Panc1 (cell line): ENCODE data around the gene RAP1GAP2. TPM values are rescaled to one million over a fixed set of nuclear protein-coding genes. Genes with fewer than 3 reads are reported as not detected.

Experiments
- ATAC-seq: fragments of 200-7000 bp; cut with Tn5 transposase; 2 replicates; pipeline ENCODE4 v1.9.1; 2020; ENCODE audit warnings: mild to moderate bottlenecking, moderate library complexity
- BruUV-seq: library from RNA; stranded (reverse); fragments of 400-500 nt; replicated peaks from 2 replicates; lab custom pipeline; 2021; lab: Mats Ljungman, UMichigan
- CTCF ChIA-PET: fragments of 300-600 bp; sonication (Branson Sonifier 250); formaldehyde crosslinking; loops from one replicate; lab custom pipeline; 2022; ENCODE audit warnings: antibody characterized with exemption; lab: Charles Lee
- POLR2A ChIA-PET: fragments of 300-600 bp; sonication (Branson Sonifier 250); formaldehyde crosslinking; loops from one replicate; lab custom pipeline; 2022; ENCODE audit warnings: antibody characterized with exemption; lab: Charles Lee
- DNase-seq: peaks from one replicate; pipeline ENCODE4 v3.0.0-alpha.2; 2010; ENCODE audit warnings: low read depth, low spot score
- H3K27ac ChIP-seq: 2 replicates; pipeline ENCODE4 v1.5.1; 2011; ENCODE audit warnings: mild to moderate bottlenecking, low read length, inconsistent platforms
- H3K27me3 ChIP-seq: fragments of 200-500 bp; sonication (Bioruptor generic); 2 replicates; pipeline ENCODE4 v1.6.0; 2014; ENCODE audit warnings: low read length, inconsistent platforms; ENCODE audit not compliant: control insufficient read depth, insufficient read depth
- H3K36me3 ChIP-seq: fragments of 200-500 bp; sonication (Bioruptor generic); 2 replicates; pipeline ENCODE4 v1.5.1; 2014; ENCODE audit warnings: inconsistent platforms, mild to moderate bottlenecking, low read length, moderate library complexity; ENCODE audit not compliant: control insufficient read depth, insufficient read depth
- H3K4me1 ChIP-seq: 2 replicates; pipeline ENCODE4 v1.5.1; 2011; ENCODE audit warnings: inconsistent platforms, mild to moderate bottlenecking, low read length, moderate library complexity; ENCODE audit not compliant: control insufficient read depth, insufficient read depth
- H3K4me3 ChIP-seq, 2 experiments: 2 replicates each; pipeline ENCODE4 v1.5.1; 2011 to 2012; ENCODE audit warnings: low read depth in 2 of 2, low read length in 2 of 2, mild to moderate bottlenecking in 2 of 2, inconsistent platforms in 1 of 2, moderate library complexity in 1 of 2
- H3K9me3 ChIP-seq: fragments of 200-500 bp; sonication (Bioruptor generic); 2 replicates; pipeline ENCODE4 v1.5.1; 2014; ENCODE audit warnings: low read depth, mild to moderate bottlenecking, inconsistent platforms, low read length, moderate library complexity; ENCODE audit not compliant: control insufficient read depth, insufficient read depth
- POLR2AphosphoS5 ChIP-seq: IDR thresholded peaks from 2 replicates; pipeline ENCODE4 v1.6.1; 2012; ENCODE audit warnings: mild to moderate bottlenecking, low read depth, low read length, moderate library complexity
- SIN3A ChIP-seq: IDR thresholded peaks from 2 replicates; pipeline ENCODE4 v1.6.1; 2012; ENCODE audit warnings: low read depth, mild to moderate bottlenecking, low read length, moderate library complexity, borderline replicate concordance; ENCODE audit not compliant: insufficient read depth
- TCF7L2 ChIP-seq: IDR thresholded peaks from 2 replicates; pipeline ENCODE4 v1.6.1; 2011; ENCODE audit warnings: mild to moderate bottlenecking, low read depth, low read length, inconsistent platforms
- in situ Hi-C: cut with HindIII; loops from 2 replicates; pipeline ENCODE4 v1.10.0; 2016; ENCODE audit warnings: low sequenced_read_pairs, low pct_unique_long_range_greater_than_20kb
- intact Hi-C: fragments of 100-400 bp; cut with micrococcal nuclease; formaldehyde crosslinking; loops from one replicate; pipeline ENCODE4 v1.10.0; 2022; ENCODE audit not compliant: unreplicated experiment
- total RNA-seq: library from RNA; stranded (reverse); gene quantifications from one replicate; pipeline ENCODE4 v1.2.1, GENCODE V29; 2021; ENCODE audit not compliant: unreplicated experiment
- TF ChIP-seq, protein P1 (sequence below), 2 experiments: IDR thresholded peaks; 2 replicates each; pipeline ENCODE4 v1.6.1; 2011 to 2012; ENCODE audit warnings: low read depth in 2 of 2, control low read depth in 1 of 2, low read length in 1 of 2, mild to moderate bottlenecking in 1 of 2, moderate library complexity in 1 of 2; ENCODE audit not compliant: insufficient read depth in 1 of 2
- TF ChIP-seq, protein P2 (sequence below): fragments of 450-650 bp; IDR thresholded peaks from 2 replicates; pipeline ENCODE4 v1.5.1; 2017; ENCODE audit warnings: mild to moderate bottlenecking

RAP1GAP2 gene
- total RNA-seq, 1 experiment from 2014 or later, result 10.0 TPM

DNA sequence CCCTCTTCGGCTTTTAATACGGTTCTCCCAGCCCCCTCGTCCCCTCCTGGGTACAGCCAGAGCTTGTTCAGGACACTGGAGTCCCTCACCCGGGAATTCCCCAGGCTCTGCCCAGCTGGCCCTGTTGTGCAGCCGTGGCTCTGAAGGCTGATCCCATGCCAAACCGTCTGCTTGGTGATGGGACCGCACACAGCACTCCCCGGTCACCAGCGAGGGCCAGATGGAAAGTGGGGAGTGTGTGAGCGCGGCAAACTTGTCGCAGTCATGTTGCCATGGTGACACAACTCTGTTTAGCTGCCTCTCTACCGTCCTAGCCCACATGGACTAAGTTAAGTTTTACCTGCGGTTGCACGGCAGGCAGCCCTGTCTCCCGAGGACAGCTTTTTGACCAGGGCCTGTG, 107.9 kb downstream of the RAP1GAP2 start:
- Histone ChIP-seq H3K9me3 (no peaks in the 10 kb centered on the region), H3K36me3 (no peaks in the 10 kb centered on the region), H3K27ac (no peak overlapping the region), H3K4me1 (no peaks in the 10 kb centered on the region), H3K27me3 (no peaks in the 10 kb centered on the region), H3K4me3 (no peak overlapping the region)
- intact Hi-C loops, result no loop called here
- BruUV-seq, result no TSS peak
- TF ChIP-seq, protein P1, sequence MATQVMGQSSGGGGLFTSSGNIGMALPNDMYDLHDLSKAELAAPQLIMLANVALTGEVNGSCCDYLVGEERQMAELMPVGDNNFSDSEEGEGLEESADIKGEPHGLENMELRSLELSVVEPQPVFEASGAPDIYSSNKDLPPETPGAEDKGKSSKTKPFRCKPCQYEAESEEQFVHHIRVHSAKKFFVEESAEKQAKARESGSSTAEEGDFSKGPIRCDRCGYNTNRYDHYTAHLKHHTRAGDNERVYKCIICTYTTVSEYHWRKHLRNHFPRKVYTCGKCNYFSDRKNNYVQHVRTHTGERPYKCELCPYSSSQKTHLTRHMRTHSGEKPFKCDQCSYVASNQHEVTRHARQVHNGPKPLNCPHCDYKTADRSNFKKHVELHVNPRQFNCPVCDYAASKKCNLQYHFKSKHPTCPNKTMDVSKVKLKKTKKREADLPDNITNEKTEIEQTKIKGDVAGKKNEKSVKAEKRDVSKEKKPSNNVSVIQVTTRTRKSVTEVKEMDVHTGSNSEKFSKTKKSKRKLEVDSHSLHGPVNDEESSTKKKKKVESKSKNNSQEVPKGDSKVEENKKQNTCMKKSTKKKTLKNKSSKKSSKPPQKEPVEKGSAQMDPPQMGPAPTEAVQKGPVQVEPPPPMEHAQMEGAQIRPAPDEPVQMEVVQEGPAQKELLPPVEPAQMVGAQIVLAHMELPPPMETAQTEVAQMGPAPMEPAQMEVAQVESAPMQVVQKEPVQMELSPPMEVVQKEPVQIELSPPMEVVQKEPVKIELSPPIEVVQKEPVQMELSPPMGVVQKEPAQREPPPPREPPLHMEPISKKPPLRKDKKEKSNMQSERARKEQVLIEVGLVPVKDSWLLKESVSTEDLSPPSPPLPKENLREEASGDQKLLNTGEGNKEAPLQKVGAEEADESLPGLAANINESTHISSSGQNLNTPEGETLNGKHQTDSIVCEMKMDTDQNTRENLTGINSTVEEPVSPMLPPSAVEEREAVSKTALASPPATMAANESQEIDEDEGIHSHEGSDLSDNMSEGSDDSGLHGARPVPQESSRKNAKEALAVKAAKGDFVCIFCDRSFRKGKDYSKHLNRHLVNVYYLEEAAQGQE (IDR thresholded peaks at IDR 0.05; ENCODE audit: insufficient read depth in 1 of 2, low read depth in 2 of 2, low read length in 1 of 2), result no peak
- TF ChIP-seq, protein P2, sequence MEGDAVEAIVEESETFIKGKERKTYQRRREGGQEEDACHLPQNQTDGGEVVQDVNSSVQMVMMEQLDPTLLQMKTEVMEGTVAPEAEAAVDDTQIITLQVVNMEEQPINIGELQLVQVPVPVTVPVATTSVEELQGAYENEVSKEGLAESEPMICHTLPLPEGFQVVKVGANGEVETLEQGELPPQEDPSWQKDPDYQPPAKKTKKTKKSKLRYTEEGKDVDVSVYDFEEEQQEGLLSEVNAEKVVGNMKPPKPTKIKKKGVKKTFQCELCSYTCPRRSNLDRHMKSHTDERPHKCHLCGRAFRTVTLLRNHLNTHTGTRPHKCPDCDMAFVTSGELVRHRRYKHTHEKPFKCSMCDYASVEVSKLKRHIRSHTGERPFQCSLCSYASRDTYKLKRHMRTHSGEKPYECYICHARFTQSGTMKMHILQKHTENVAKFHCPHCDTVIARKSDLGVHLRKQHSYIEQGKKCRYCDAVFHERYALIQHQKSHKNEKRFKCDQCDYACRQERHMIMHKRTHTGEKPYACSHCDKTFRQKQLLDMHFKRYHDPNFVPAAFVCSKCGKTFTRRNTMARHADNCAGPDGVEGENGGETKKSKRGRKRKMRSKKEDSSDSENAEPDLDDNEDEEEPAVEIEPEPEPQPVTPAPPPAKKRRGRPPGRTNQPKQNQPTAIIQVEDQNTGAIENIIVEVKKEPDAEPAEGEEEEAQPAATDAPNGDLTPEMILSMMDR, result no peak
- TF ChIP-seq SIN3A (no peak), TCF7L2 (no peak), POLR2AphosphoS5 (no peak)
- ATAC-seq (peak; percentile 34; the same call in 1 of the 2 replicates), DNase-seq (no peak)
- ChIA-PET POLR2A (no interaction called here), CTCF (interaction anchor here (0.8 kb wide), 1 partner anchor 111 kb away, joined by 3 read pairs; no protein-coding TSS in a partner anchor)
- in situ Hi-C loops, result no loop called here

DNA sequence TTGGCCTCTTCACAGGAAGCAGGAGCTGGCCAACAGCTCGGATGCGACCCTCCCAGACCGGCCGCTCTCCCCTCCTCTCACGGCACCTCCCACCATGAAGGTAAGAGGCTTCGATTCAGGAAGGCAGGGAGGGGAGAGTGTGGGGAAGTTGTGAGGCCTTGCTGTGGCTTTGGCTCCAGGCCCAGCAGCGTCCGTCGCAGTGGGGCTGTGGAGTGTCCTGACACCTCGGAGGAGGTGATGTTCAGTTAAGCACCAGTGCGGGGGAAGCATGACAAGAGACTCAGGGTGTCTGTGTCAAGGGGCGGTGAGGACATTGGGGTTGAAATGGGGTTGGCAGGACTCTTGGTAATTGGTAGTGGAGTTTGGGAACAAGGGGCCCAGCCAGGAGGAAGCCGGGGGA, 109.0 kb downstream of the RAP1GAP2 start:
- Histone ChIP-seq H3K4me3 (no peak overlapping the region), H3K9me3 (no peaks in the 10 kb centered on the region), H3K27ac (no peak overlapping the region), H3K36me3 (no peaks in the 10 kb centered on the region), H3K27me3 (no peaks in the 10 kb centered on the region), H3K4me1 (no peaks in the 10 kb centered on the region)
- intact Hi-C loops (no loop called here), in situ Hi-C loops (no loop called here)
- BruUV-seq, result no TSS peak
- DNase-seq (no peak), ATAC-seq (no peak)
- ChIA-PET CTCF (no interaction called here), POLR2A (no interaction called here)
- TF ChIP-seq, protein P1 (IDR thresholded peaks at IDR 0.05; ENCODE audit: insufficient read depth in 1 of 2, low read depth in 2 of 2, low read length in 1 of 2), result no peak
- TF ChIP-seq POLR2AphosphoS5, result no peak
- TF ChIP-seq, protein P2, result no peak
- no peak for TF ChIP-seq SIN3A
- TF ChIP-seq TCF7L2, result no peak
